Stimulated activated CD4-positive, alpha-beta T cell treated with anti-CD3 and anti-CD28 coated beads, Interleukin-1b, Interleukin-23, amount 100 ng/mL, for 48 hours (primary cell): ENCODE measurements around the gene PLCH1.

Experiments used
- DNase-seq: peaks from one replicate; pipeline ENCODE4 v3.0.0-alpha.2; 2020

The PLCH1 gene

DNA sequence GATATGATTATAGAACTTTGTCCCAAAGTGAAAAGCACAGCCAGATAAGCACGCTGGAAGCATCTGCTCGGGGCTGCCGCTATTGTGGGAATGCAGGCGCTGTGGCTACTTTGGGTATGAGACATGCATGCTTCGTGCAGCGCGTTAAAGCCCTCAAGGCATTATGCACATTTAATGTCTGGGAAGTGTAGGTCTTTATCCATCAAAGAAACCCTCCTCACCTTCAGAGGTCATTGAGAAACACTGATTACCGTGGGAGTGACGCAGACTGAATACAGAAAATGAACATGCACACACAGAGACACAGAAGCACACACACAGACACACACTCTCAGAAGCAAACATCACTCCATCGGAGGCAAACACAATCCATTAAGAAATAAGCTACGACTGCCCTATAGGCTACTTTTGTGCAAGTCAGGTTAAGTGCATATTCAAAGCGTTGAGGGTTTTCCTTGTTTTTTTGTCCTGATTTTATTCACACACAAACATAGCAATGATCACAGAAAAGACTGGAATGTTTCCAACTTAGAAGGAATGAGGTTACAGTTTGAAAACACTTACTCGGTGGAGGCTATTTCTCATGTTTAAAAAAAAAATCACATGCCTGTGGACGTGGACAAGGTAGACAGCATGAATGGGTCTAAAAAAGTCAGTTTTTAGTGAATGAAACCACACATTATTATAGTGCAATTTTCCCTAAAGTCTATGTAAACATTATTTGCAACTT is 68.5 kb downstream of the PLCH1 start:
- DNase-seq, result no peak

DNA sequence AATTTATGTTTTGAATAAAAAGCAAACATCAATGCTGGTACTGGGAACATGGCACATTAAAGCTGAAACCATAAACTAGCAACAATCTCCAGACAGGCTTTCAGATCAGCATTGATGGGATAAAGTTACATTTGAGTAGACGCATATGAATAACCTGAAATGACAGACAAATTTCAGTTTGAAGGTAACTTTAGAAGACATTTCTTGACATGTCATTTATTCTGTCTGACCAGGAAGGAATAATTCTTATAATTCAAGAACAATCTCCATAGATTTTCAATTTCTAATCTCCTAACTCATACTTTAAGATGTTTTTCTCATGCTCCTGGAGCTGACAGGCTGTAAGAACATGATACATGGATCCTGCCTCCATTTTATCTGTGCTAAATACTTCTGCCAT is 69.8 kb downstream of the PLCH1 start:
- DNase-seq, result no peak

DNA sequence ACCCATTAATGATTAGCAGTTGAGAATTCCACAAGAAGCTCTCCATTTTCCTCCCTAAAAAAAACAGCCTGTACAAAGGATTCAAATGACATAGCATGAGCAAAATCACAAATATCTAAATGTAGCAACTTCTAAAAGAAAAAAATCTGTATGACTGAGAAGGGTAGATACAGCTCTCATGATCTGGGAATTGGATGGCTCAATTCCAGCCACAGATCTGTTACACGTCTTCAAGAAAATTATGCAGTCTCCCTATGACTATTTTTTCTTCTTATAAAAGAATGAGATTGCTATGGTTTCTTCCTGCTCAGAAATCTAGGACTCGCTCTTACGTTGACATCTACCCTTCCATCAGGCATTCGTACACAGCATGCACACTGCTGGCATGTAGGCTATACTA is 71.5 kb downstream of the PLCH1 start:
- no peak for DNase-seq

DNA sequence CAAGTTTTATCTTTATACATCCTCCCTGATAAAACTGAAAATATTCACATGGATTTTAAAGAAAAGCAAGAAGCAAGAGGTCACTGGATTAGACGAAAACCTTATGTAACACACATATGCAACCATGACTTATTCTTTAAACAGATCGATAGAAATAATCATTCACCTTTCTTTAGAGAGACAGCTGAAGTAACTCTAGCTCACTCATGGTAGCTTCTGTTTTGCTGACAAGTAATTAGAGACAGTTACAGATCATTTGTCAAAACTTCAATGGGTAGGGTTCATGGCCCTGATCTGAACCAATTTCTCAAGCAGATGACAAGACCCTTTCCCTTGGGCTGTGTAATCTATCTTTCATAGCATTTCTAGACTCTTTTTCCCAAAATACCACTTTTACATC is 74.5 kb downstream of the PLCH1 start:
- no peak for DNase-seq

DNA sequence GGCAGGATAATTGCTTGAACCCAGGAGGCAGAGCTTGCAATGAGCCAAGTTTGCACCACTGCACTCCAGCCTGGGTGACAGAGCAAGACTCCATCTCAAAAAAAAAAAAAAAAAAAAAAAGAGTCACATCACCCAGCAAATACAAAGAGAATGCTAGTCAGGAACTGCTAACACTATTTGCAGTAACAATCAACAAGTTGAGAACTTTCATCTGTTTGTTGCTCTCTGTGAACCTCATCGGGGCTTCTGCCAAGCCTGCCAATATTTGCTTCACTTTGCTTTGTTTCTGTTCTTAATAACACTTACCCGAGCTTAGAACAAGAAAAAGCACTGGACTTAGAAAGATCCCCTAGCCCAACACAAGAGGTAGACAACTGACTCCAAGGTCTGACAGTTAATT is 76.9 kb downstream of the PLCH1 start:
- no peak for DNase-seq

DNA sequence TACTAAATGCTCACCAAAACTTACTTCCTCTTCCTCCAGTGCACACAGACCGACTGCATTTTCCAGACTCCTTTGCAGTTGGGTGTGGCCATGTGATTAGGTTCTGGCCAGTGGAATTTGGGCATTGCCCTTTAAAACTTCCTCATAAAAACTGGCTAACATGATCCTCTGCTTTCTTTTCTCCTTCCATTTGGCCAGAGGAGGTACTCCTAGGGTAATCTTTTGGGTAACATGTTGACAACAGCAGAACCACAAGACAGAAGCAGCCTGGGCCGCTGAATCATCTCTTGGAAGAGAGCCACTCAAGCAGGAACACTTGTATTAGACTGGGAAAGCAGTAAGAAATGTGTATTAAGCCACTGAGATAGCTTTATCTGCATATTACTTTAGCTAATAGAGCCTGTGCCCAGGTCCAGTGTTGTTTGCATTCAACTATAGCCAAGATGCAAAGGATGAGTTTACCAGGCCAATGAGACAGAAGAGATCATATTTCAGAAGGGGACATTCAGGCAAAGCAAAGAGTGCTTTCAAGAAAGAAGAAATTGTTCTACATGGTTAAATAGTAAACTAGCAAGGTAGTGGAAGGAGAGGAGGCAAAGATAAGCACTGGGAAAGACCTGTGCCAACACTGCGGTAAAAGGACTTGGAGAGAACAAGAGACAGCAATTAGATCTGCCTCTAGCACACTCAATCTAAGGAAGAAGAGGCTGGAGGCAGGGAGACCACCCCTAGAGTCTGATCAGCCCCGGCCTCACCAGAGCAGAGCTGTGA is 79.8 kb downstream of the PLCH1 start:
- no peak for DNase-seq

DNA sequence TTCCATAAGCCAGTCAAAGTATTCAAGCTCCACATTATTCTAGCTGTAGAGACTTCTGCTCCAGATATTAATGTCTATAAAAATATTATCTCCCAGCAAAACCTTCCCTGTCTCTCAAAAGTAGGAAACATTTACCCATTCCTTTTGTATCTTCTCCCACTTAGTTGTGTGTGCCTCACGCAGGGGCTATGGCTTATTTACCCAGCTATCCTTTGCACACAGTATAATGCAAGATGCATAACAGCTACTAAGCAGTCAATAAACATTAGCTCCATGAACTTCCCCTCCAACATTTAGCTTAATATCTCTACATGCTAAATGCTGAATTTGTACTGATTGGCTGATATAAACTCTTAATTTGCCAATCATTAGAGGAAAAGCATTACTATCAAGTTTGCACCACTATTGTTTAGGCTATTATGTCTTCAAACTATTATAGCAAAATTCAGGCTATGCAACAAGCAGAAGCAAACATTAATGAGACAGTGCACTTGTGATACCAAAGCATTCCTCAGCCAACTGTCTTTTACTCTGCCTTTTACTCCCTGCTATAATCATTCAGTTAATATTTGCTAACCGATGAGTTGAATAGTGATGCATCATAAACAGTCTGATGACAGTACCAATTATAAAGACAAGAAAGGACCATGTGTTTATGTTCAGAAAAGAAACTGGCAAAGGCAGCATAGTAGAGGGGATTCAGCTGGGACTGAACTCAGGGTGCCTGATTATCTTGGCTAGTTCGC is 81.2 kb downstream of the PLCH1 start:
- DNase-seq, result no peak

DNA sequence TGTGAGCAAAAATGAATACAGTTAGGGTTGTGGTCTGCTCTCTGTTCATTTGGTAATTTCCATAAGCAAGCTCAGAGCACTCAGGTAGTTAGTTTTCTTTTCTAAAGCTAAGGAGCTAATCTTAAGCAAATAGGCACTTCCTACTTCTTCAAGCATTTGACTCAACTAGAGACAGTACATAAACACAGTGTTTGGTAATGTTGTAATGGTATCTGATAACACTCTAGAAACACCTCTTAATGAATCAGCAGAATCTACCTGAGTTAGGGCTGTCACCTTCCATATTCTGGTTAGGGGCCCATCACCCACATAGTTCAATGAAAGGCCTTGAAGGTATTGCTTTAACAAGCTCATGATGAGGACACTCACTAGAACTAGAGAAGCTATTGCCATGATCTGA is 83.1 kb downstream of the PLCH1 start:
- no peak for DNase-seq

DNA sequence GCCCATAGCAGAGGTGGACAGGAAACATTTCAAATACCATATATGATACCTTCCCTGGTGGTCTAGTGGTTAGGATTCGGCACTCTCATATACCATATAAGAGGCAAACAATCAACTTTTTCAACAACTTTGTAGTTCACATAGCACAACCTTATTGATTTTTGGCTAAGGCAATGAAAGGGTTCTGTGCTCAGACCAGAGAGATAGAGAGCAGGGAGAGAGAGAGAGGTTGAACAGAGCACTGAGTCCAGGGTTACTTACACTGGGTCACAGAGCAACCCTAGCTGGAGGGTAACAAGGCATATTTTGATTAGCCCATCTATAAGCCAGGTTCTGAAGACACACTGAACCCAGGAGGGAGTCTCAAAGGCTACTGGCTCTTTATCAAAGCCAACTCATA is 83.8 kb downstream of the PLCH1 start:
- no peak for DNase-seq

DNA sequence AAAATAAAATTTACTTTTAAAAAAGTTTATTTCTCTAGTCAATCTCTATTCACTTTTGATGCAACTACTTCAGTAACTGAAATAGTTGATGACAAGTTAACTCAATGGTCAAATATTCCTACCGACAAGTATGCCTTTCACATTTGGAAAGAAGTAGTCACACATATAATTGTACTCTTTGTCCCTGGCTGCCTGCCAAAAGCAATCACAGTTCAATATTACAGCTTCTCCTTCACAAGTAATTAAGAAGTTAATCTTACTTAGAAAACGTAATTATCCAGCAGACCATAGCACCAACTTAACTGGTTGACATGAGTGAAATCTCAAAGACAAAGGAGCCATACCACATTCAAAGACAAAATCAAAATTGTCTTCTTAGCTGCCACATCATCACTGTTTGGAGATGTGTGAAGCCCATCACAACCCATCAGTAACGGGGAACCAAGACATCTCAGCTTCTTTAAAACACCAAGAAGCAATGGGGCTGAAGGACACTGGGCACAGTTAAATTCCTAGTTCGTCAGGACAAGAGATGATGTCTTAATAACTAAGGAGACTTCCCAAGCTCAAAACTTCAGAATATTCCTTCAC is 86.1 kb downstream of the PLCH1 start:
- no peak for DNase-seq

DNA sequence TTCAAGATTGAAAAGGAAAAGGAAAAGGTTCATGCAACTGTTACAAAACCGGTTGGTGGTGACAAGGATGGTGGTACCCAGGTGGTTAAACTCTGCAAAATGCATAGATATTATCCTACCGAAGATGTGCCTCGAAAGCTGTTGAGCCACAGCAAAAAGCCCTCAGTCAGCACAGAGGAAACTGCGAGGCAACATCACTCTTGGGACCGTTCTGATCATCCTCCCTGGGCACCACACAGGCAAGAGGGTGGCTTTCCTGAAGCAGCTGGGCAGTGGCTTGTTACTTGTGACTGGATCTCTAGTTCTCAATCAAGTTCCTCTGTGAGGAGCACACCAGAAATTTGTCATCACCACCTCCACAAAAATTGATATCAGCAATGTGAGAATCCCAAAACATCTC is 86.9 kb downstream of the PLCH1 start:
- DNase-seq, result no peak

DNA sequence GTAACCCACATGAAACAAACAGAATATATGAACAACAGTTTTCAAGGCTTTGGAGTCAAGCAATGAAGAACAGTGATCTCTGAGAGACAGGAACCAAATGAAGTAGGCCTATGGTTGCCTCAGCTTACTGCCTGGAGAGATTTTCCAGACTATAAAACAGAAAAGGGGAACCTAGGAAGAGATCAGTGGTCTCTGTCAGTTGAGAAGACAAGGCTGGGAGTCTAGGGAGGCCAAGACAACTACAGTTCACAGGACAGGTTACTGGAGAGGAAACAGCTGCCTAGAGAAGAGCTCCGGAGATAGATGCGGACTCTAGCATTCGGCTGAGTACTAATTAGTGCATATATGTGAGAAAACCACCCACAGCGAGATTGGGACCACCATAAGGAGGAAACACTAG is 87.7 kb downstream of the PLCH1 start:
- no peak for DNase-seq

DNA sequence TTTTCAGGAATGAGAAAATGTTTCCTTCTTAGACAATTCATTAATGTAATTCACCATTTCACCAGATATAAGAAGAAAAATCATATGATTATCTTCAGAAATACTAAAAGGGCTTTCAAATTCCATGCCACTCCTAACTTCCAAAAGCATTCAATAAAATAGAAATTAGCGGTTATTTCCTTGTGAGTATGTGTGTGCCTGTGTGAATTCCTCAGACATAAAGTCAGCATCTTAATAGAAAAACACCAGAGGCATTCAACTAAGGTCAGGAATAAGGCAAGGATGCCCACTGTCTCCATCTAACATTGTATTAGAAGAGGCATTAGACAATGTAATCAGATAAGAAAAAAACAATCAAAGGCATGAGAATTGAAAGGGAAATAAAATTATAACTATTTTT is 88.4 kb downstream of the PLCH1 start:
- no peak for DNase-seq

DNA sequence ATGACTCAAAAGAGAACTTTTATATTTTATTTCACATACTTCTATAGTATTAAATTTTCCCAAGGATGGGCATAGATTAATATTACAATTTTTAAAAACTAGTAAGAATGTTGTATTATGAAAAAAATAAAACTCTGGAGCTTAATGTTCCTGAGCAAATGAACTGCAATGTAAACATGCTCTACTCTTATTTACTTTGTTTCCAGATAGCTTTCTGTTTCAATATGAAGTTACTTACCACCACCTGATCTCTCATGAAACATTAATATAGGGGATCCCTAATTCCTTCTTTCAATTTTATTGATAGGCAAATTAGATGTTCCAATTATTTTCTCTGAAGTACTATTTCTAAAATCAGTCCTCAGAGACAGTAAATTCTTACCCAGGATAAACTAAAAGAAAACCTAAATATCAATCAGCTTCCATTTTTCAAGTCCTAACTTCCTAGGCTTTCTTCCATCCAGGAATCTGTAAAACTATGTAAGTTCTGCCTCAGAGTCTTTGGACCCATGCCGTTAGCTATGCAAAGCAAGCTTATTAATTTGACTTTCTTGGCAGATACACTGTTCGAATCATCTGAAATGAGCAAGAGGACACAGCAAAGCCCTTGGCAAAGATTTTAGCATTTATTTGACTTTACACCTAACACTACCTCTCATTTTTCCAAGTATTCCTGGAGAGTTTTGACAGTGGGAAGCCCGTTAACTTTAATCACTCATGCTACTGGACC is 93.2 kb downstream of the PLCH1 start:
- DNase-seq, result no peak

DNA sequence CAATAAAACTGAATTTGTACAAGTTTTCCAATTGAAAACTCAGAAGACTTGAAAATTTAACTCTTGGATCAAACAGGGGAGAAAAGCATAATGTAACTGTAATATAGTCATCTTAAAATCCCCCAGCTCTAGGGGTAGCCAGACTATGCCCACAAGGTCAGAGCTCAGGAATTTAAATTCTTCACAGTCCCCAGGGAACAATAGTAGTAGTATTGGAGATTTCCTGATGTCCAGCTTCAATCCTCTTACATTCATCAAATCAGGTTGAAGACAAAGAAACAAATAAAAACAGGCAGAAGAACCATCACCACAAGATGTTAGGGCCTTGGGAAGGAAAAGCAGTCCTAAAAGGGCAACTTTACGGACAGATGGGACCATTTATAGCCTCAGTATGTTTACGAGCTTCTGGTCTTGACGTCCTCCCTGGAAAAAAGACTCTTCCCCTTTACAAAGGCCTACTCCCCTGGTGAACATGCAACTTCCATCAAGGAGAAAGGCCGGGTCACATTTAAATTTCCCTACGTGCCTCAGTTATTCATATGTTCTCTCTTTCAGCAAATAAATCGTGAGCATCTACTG is 96.8 kb downstream of the PLCH1 start:
- no peak for DNase-seq

DNA sequence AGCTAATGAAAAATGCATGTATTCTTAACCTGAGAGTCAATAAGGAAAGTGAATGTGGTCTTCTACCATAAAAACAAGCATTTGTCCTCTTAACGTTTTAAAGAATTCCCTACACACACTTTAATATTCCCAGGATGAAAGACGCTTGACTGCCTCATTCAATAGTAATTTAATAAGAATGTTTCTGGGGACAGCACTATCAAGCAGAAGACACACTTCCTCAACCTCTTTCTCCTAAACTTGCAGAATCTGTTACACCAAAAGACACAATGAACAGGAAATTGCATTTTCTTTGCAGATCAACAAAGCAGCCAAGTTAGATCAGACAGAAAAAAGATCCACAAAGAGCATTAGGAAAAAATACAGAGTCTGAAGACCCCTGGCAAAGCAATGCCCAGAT is 97.7 kb downstream of the PLCH1 start:
- DNase-seq, result no peak

DNA sequence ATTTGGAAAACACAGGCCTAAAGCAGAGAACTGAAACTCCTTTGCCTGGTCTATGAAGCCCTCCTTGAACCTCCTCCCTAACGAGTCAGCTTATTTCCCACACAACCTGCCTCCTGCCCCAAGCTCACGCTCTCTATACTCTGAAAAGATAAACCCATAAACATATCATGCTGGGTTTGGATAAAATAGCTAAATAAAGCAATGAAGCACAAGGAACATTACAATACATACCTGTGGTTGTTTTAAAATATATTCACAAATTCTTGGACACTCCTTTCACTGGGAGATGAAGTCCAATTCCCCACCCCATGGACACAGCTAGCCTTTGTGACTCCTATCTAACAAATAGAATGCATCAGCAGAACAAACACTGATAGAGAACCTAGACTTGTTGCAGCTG is 98.2 kb downstream of the PLCH1 start:
- DNase-seq, result no peak

DNA sequence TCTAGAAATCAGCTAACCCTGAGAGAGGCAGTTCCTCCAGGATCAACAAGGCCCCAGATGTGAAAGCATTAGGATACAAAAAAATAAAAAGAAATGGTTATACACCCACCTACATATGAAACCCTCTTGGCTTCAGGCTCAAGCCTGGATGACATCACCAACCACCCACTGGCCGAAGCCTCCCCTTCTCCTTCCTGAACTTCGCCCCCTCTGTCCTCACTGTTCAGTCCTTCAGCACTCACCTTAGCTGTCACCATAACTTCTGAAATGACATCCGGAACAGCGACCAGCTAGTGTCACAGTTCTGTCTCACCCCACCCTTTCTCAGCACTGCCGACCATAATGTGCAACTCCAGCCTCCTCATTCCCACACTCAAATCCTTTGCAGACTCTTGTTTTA is 98.7 kb downstream of the PLCH1 start:
- no peak for DNase-seq

DNA sequence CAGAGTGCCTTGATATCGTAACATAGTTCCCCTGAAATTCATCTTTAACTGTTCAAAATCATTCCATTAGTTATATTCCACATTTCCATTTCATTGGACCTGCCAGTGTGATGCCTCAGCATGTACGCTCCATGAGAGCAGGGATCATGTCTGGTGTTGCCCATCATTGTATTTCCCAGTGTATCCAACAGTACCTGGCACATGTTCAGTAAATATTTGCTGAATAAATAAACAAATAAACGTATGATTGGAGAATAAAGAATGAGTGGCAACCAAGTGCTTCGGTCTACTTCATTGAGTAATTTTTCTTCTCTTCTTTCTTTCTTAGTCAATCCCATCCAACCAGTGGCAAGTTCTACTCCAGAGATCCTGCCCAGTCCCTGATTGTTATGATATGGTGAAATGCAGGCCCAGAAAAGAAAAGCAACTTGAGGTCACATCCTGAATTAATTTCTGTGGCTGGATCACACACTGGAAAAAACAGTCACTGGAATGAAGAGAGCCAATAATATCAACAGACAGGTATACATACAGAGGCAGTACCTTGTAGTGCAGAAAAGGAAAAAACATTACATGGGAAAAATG is 101.2 kb downstream of the PLCH1 start:
- DNase-seq, result no peak

DNA sequence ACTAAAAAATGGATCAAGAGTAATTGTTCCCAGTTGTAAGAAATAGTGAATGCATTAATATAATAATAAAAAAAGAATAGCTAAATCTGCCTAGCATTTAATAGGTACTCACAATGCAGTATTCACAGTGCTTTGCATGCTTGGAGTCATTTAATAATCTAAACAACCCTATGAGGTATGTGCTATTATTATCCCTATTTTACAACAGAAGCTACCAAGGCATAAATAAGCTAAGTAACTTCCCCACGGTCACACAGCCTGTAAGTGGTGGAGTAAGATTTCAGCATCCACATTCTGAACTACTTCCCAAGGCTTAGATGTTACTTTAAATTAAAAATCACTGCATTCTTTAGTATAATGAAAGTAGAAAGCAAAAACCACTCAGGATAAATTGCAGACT is 102.9 kb downstream of the PLCH1 start:
- no peak for DNase-seq

DNA sequence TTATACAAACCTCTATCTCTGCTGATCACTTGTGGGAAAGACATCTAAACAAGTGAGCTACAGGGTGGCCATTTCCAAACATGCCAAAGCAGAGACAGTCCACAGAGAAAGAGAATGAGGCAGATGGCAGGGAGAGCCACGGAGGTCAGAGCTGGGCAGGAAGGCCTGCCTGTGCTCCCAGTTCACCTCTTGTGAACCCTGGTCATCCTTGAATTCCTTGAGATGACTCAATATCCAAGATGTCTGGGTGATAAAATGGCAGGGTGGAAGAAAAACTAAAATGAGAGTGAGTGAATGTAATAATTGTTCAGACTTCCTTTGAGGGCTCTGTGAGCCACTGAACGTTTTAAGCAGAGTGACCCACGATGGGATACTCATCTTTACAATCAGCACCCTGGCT is 104.8 kb downstream of the PLCH1 start:
- DNase-seq, result no peak

DNA sequence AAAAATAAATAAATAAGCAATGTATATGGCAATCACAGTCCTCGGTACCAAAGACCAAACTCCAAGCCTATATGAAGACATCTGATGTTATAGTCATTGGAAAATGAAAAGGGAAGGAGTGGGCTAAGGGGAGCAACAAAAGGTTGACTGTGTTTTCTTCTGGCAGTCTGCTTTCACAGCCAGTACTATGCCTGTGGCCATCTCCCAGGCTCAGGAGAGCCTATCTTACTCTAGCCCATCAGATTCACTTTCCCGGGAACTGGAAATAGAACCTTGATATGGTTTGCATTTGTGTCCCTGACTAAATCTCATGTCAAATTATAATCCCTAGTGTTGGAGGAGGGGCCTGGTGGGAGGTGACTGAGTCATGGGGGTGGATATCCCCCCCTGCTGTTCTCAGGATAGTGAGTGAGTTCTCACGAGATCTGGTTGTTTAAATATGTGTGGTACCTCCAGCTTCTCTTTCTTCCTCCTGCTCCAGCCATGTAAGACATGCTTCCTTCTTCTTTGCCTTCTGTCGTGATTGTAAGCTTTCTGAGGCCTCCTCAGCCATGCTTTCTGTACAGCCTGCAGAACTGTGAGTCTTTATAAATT is 105.3 kb downstream of the PLCH1 start:
- DNase-seq, result no peak
